ENCODE results near the gene MTSS2.
"Not testable (repeated sequence)": the region's sequence is repeated elsewhere in the genome, so short reads cannot be mapped to it uniquely, and the experiment has no call there.

The MTSS2 gene

GRCh38 chr16:70685061-70685937 is 554 bp downstream of the MTSS2 start:
- peak; percentile 55 for DNase-seq

- DNase-seq: no peak
Measured at GRCh38 chr16:70684146-70685060, 1.4 kb downstream of the MTSS2 start.

- no peak for DNase-seq
Measured at GRCh38 chr16:70683146-70683944, 2.5 kb downstream of the MTSS2 start.

- no peak for DNase-seq
Measured at GRCh38 chr16:70682239-70683145, 3.4 kb downstream of the MTSS2 start.

- no peak for DNase-seq
Measured at GRCh38 chr16:70681382-70682238, 4.2 kb downstream of the MTSS2 start.

- no peak for DNase-seq
Measured at GRCh38 chr16:70680495-70681381, 5.1 kb downstream of the MTSS2 start.

- no peak for DNase-seq
Measured at GRCh38 chr16:70679671-70680494, 6.0 kb downstream of the MTSS2 start.

GRCh38 chr16:70678898-70679670 is 6.8 kb downstream of the MTSS2 start:
- no peak for DNase-seq

GRCh38 chr16:70678121-70678897 is 7.5 kb downstream of the MTSS2 start:
- no peak for DNase-seq

GRCh38 chr16:70677499-70678120 is 8.2 kb downstream of the MTSS2 start:
- DNase-seq: no peak

GRCh38 chr16:70676675-70677498 is 9.0 kb downstream of the MTSS2 start:
- no peak for DNase-seq

GRCh38 chr16:70675851-70676513 is 9.9 kb downstream of the MTSS2 start:
- no peak for DNase-seq

GRCh38 chr16:70674221-70675014 is 11.4 kb downstream of the MTSS2 start:
- DNase-seq: no peak

- DNase-seq: not testable (repeated sequence)
Measured at GRCh38 chr16:70670938-70671337, 14.9 kb downstream of the MTSS2 start.
